Measurements from ENCODE around the gene PPL.

Gene PPL

GRCh38 chr16:4947722-4948503, 11.0 kb upstream of the PPL start:
- Histone ChIP-seq H3K4me3 (ENCODE audit: insufficient read length, low read depth) (no peak overlapping the region), H3K27me3 (ENCODE audit: insufficient read depth, insufficient read length) (no peaks in the 10 kb centered on the region), H3K36me3 (ENCODE audit: insufficient read depth, insufficient read length, low read length) (no peaks in the 10 kb centered on the region), H3K4me1 (ENCODE audit: insufficient read depth, insufficient read length) (peaks cover 30% of the 10 kb centered on the region), H3K9ac (ENCODE audit: insufficient read length, low read depth) (peak overlapping the region; percentile 68), H3K9me3 (ENCODE audit: insufficient read depth, low read length) (no peaks in the 10 kb centered on the region)
- no peak for TF ChIP-seq ZNF274 (IDR thresholded peaks at IDR 0.05; ENCODE audit: low read depth, low read length)
- DNase-seq (ENCODE audit: low read depth, low spot score): no peak

DNA sequence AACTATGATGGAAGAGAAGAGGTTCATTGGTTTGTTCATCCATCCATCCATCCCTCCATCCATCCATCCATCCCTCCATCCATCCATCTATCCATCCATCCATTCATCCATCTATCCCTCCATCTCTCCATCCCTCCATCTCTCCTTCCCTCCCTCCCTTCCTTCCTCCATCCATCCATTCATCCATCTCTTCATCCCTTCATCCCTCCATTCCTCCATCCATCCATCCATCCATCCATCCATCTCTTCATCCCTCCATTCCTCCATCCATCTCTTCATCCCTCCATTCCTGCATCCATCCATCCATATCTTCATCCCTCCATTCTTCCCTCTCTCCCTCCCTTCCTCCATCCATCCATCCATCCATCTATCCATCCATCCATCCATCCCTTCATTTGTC, 10.0 kb upstream of the PPL start:
- Histone ChIP-seq H3K4me3 (ENCODE audit: insufficient read length, low read depth) (no peak overlapping the region), H3K36me3 (ENCODE audit: insufficient read depth, insufficient read length, low read length) (no peaks in the 10 kb centered on the region), H3K27me3 (ENCODE audit: insufficient read depth, insufficient read length) (no peaks in the 10 kb centered on the region), H3K9me3 (ENCODE audit: insufficient read depth, low read length) (no peaks in the 10 kb centered on the region), H3K4me1 (ENCODE audit: insufficient read depth, insufficient read length) (peaks cover 32% of the 10 kb centered on the region), H3K9ac (ENCODE audit: insufficient read length, low read depth) (no peak overlapping the region)
- TF ChIP-seq YY1 (IDR thresholded peaks at IDR 0.05; ENCODE audit: insufficient read depth, insufficient read length) (no peak), ZNF274 (IDR thresholded peaks at IDR 0.05; ENCODE audit: low read depth, low read length) (no peak), SUZ12 (IDR thresholded peaks at IDR 0.05; ENCODE audit: extremely low read depth, insufficient read depth, insufficient read length) (no peak)
- no peak for DNase-seq (ENCODE audit: low read depth, low spot score)

- no peak overlapping the region for H3K4me3 ChIP-seq (ENCODE audit: insufficient read length, low read depth)
- no peak for TF ChIP-seq SUZ12 (IDR thresholded peaks at IDR 0.05; ENCODE audit: extremely low read depth, insufficient read depth, insufficient read length)
- no peak for TF ChIP-seq YY1 (IDR thresholded peaks at IDR 0.05; ENCODE audit: insufficient read depth, insufficient read length)
- TF ChIP-seq ZNF274 (IDR thresholded peaks at IDR 0.05; ENCODE audit: low read depth, low read length): no peak
- DNase-seq (ENCODE audit: low read depth, low spot score): no peak
- no peaks in the 10 kb centered on the region for H3K9me3 ChIP-seq (ENCODE audit: insufficient read depth, low read length)
- H3K36me3 ChIP-seq (ENCODE audit: insufficient read depth, insufficient read length, low read length): no peaks in the 10 kb centered on the region
- H3K27me3 ChIP-seq (ENCODE audit: insufficient read depth, insufficient read length): no peaks in the 10 kb centered on the region
- no peak overlapping the region for H3K9ac ChIP-seq (ENCODE audit: insufficient read length, low read depth)
- peaks cover 35% of the 10 kb centered on the region for H3K4me1 ChIP-seq (ENCODE audit: insufficient read depth, insufficient read length)
Measured at GRCh38 chr16:4945560-4946502, 8.9 kb upstream of the PPL start.

DNA sequence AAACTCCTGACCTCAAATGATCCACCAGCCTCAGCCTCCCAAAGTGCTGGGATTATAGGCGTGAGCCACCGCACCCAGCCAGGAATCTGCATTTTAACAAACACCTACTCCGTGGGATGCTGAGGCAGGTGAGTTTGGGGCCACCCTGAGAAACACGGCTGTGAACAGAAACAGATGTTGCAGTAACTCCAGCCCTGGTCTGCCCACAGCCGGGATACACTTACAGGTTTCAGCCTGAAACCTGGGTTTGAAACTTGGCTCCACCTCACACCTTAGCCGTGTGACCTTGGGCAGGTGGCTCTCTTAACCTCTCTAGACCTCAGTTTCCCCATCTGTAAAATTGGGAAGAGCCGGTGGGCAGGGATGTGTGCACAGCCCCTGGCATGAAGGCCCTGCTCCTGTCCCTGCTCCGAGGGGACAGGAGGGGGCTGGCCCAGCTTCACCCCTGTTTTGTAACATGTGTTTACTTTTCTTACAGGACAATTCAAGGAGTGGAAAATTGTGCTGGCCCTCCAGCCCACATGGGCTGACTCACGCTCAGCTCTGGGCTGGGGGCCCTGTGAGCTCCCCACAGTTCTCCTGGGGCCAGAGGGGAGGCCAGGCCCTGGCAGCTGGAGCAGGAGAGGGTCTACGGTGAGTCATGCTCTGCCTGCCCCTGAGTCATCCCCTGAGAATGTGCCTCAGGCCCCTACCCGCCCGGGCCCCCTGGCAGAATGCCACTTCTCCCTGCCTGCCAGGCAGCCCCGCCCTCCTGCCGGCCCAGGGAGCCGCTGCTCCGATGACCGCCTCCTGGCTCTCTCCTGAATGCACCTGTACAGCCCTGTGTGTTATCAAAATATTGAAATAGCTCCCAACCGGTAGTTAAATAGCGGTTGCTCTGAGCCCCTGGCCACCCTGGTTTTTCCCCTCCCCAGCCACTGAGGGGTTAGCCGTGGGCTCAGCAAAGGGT, 7.7 kb upstream of the PPL start:
- Histone ChIP-seq H3K9me3 (ENCODE audit: insufficient read depth, low read length) (no peaks in the 10 kb centered on the region), H3K9ac (ENCODE audit: insufficient read length, low read depth) (peak overlapping the region; percentile 61), H3K4me3 (ENCODE audit: insufficient read length, low read depth) (no peak overlapping the region), H3K27me3 (ENCODE audit: insufficient read depth, insufficient read length) (no peaks in the 10 kb centered on the region), H3K4me1 (ENCODE audit: insufficient read depth, insufficient read length) (peaks cover 36% of the 10 kb centered on the region), H3K36me3 (ENCODE audit: insufficient read depth, insufficient read length, low read length) (no peaks in the 10 kb centered on the region)
- peak; percentile 81 for DNase-seq (ENCODE audit: low read depth, low spot score)
- TF ChIP-seq SUZ12 (IDR thresholded peaks at IDR 0.05; ENCODE audit: extremely low read depth, insufficient read depth, insufficient read length): no peak

DNA sequence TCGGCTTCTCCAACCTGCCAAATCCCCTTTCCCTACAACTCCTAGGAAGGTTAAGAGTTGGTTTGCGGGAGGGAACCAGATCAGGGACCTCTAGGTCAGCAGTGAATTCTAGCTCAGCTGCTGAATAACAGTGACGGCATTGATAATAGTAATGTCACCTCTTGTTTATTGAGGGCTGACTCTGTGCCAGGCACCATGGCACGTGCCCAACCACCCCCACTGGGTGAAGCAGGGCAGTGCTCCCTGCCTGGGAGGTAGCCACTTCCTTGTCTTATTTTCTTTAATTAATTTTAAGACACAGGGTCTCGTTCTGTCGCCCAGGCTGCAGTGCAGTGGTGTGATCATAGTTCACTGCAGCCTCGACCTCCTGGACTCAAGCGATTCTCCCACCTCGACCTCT, 5.5 kb upstream of the PPL start:
- no peaks in the 10 kb centered on the region for H3K36me3 ChIP-seq (ENCODE audit: insufficient read depth, insufficient read length, low read length)
- no peak overlapping the region for H3K4me3 ChIP-seq (ENCODE audit: insufficient read length, low read depth)
- no peak for DNase-seq (ENCODE audit: low read depth, low spot score)
- peaks cover 21% of the 10 kb centered on the region for H3K4me1 ChIP-seq (ENCODE audit: insufficient read depth, insufficient read length)
- H3K9ac ChIP-seq (ENCODE audit: insufficient read length, low read depth): peak overlapping the region; percentile 81
- no peaks in the 10 kb centered on the region for H3K9me3 ChIP-seq (ENCODE audit: insufficient read depth, low read length)
- TF ChIP-seq SUZ12 (IDR thresholded peaks at IDR 0.05; ENCODE audit: extremely low read depth, insufficient read depth, insufficient read length): no peak
- TF ChIP-seq ZNF274 (IDR thresholded peaks at IDR 0.05; ENCODE audit: low read depth, low read length): no peak
- no peak for TF ChIP-seq YY1 (IDR thresholded peaks at IDR 0.05; ENCODE audit: insufficient read depth, insufficient read length)
- H3K27me3 ChIP-seq (ENCODE audit: insufficient read depth, insufficient read length): peaks cover 8% of the 10 kb centered on the region

DNA sequence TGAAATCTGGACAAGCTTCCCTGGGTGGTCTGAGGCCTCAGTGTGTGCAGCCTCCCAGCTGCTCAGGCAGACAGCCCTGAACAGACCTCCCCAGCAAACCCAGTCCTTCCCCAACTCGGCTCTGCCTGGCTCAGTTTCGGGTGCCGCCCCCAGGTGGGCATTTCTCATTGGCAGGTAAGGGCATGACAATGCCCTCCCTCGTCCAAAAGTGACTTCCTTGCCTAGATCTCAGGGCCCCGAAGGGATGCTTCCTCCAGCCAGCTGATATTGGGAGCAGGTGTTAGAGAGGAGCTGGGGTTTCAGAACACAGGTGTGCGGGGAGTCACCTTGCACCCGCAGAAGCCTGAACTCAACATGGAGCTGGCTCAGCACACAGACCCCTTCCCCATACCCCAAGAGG, 3.8 kb upstream of the PPL start:
- TF ChIP-seq ZNF274 (IDR thresholded peaks at IDR 0.05; ENCODE audit: low read depth, low read length): no peak
- TF ChIP-seq YY1 (IDR thresholded peaks at IDR 0.05; ENCODE audit: insufficient read depth, insufficient read length): no peak
- no peak for TF ChIP-seq SUZ12 (IDR thresholded peaks at IDR 0.05; ENCODE audit: extremely low read depth, insufficient read depth, insufficient read length)
- DNase-seq (ENCODE audit: low read depth, low spot score): no peak
- H3K9ac ChIP-seq (ENCODE audit: insufficient read length, low read depth): no peak overlapping the region
- H3K36me3 ChIP-seq (ENCODE audit: insufficient read depth, insufficient read length, low read length): no peaks in the 10 kb centered on the region
- H3K27me3 ChIP-seq (ENCODE audit: insufficient read depth, insufficient read length): peaks cover 14% of the 10 kb centered on the region
- no peak overlapping the region for H3K4me3 ChIP-seq (ENCODE audit: insufficient read length, low read depth)
- no peaks in the 10 kb centered on the region for H3K9me3 ChIP-seq (ENCODE audit: insufficient read depth, low read length)
- peaks cover 21% of the 10 kb centered on the region for H3K4me1 ChIP-seq (ENCODE audit: insufficient read depth, insufficient read length)
